Prostate gland (tissue), 2 donors: ENCODE measurements around the gene ENPP5. TPM values are rescaled to one million over a fixed set of nuclear protein-coding genes. Genes with fewer than 3 reads are reported as not detected.

Experiments
- DNase-seq: peaks from one replicate; pipeline ENCODE4 v3.0.0-alpha.2; 2019; ENCODE audit warnings: low spot score
- H3K27ac ChIP-seq, 2 donors: fragments of 200-600 bp; sonication (generic); 2 replicates each; pipeline ENCODE4 v1.5.1; 2017 to 2019
- H3K27me3 ChIP-seq: fragments of 200-600 bp; sonication (generic); replicated peaks from 2 replicates; pipeline ENCODE4 v1.5.1; 2019; ENCODE audit not compliant: insufficient read depth
- H3K36me3 ChIP-seq, 2 donors: fragments of 200-600 bp; sonication (generic); 1 replicate in 1 of 2; 2 replicates in 1 of 2; pipeline versions ENCODE4 v1.5.1 to v1.8.1; 2017 to 2019
- H3K4me1 ChIP-seq: fragments of 200-600 bp; sonication (generic); replicated peaks from 2 replicates; pipeline ENCODE4 v1.5.1; 2019
- H3K4me3 ChIP-seq, 2 donors: fragments of 200-600 bp; sonication (generic); 2 replicates each; pipeline ENCODE4 v1.5.1; 2017 to 2019
- H3K9me3 ChIP-seq: fragments of 200-600 bp; sonication (generic); 2 replicates; pipeline ENCODE4 v1.5.1; 2017
- POLR2A ChIP-seq: fragments of 450-650 bp; IDR thresholded peaks from one replicate; pipeline ENCODE4 v1.6.1; 2016; ENCODE audit warnings: antibody characterized with exemption, mild to moderate bottlenecking
- POLR2AphosphoS5 ChIP-seq: sonication (generic); formaldehyde crosslinking; IDR thresholded peaks from one replicate; pipeline ENCODE4 v1.6.1; 2017; ENCODE audit warnings: antibody characterized with exemption
- WGBS: methylation state at CpG from one replicate; pipeline ENCODE4 v1.1.5; 2018; 5-methylcytosine and 5-hydroxymethylcytosine counted together
- intact Hi-C: fragments of 100-400 bp; cut with DNase I; formaldehyde crosslinking; loops from one replicate; pipeline ENCODE4 v1.14.2; 2022
- total RNA-seq, 2 donors: library from RNA; depleted of rRNA; stranded (reverse); fragments of >200 nt; gene quantifications; one replicate each; pipeline ENCODE4 v1.1.0, GENCODE V29; 2016
- TF ChIP-seq, protein P1 (sequence below), 4 experiments: fragments of 200-600 bp in 2 of 4; fragments of 450-650 bp in 2 of 4; sonication (generic) in 2 of 4; IDR thresholded peaks; 1 replicate in 3 of 4; 2 replicates in 1 of 4; pipeline ENCODE4 v1.5.1; 2016 to 2019; ENCODE audit warnings: antibody characterized with exemption in 4 of 4, mild to moderate bottlenecking in 2 of 4, moderate library complexity in 2 of 4

Gene ENPP5, protein sequence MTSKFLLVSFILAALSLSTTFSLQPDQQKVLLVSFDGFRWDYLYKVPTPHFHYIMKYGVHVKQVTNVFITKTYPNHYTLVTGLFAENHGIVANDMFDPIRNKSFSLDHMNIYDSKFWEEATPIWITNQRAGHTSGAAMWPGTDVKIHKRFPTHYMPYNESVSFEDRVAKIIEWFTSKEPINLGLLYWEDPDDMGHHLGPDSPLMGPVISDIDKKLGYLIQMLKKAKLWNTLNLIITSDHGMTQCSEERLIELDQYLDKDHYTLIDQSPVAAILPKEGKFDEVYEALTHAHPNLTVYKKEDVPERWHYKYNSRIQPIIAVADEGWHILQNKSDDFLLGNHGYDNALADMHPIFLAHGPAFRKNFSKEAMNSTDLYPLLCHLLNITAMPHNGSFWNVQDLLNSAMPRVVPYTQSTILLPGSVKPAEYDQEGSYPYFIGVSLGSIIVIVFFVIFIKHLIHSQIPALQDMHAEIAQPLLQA
- 10 to 100 TPM; 45.7 to 90.1 TPM for total RNA-seq

DNA sequence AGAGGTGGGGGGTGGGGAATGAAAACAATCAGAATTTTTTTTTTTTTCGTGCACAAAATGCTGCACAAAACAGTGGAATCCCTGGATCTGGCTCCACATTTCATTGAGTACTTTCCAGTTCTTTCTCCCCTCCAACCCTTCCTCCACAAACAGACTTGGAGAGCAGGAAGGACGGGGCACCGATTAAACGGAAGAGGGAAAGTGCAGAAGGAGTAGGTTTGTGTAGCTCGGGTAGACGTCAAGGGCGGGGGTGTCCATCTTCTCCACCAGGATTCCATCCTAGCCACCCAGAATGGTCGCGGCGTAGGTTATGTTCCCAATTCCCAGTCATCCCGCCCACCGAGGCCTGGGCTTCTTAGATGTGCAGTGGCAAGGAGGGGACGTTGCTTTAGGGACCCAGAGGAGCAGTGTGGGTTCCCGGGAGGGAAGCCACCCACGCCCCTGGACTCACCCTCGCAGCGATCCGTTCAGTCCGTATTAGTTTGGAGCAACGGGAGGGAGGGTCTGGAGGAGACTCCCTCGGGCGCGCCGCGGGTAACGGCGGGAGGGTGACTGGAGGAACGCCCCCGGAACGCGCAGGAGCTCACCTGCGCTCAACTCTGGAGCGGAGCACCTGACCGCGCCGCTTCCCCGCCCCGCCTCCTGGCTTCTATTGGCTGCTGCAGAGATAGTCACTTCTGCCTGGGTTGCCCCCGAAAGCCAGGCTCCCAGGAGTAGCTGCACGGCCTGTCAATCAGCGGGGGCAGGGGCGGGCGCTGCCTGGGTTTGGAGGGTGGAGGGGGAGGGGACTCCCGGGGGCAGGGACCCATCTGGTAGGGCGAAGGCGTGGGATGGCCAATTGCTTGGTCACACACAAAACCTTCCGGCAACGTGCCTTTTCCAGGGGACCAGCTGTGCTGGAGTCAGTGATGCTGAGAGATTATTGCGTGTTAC is at the start of gene ENPP5:
Gene ENPP5, minus strand, starts transcription at position 624 of the 933 bp plus-strand sequence. CDS start 2,718 bp downstream, outside the sequence.
- peak; percentile 96 for DNase-seq
- Histone ChIP-seq H3K27me3 (no peaks in the 10 kb centered on the region), H3K36me3 (no peaks in the 10 kb centered on the region), H3K9me3 (no peaks in the 10 kb centered on the region), H3K4me1 (no peaks in the 10 kb centered on the region), H3K4me3 (peak within 1 kb of the TSS; percentile 75 to 76), H3K27ac (peak within 1 kb of the TSS; percentile 86 to 87)
- TF ChIP-seq, protein P1, sequence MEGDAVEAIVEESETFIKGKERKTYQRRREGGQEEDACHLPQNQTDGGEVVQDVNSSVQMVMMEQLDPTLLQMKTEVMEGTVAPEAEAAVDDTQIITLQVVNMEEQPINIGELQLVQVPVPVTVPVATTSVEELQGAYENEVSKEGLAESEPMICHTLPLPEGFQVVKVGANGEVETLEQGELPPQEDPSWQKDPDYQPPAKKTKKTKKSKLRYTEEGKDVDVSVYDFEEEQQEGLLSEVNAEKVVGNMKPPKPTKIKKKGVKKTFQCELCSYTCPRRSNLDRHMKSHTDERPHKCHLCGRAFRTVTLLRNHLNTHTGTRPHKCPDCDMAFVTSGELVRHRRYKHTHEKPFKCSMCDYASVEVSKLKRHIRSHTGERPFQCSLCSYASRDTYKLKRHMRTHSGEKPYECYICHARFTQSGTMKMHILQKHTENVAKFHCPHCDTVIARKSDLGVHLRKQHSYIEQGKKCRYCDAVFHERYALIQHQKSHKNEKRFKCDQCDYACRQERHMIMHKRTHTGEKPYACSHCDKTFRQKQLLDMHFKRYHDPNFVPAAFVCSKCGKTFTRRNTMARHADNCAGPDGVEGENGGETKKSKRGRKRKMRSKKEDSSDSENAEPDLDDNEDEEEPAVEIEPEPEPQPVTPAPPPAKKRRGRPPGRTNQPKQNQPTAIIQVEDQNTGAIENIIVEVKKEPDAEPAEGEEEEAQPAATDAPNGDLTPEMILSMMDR (IDR thresholded peaks at IDR 0.05) = peak in 1 of 4 experiments; percentile 17
- TF ChIP-seq POLR2A = peak; percentile 89
- peak; percentile 85 for TF ChIP-seq POLR2AphosphoS5
- WGBS = 2% methylated on average over 49 of the region's 49 CpGs
- intact Hi-C loops = no loop called here

DNA sequence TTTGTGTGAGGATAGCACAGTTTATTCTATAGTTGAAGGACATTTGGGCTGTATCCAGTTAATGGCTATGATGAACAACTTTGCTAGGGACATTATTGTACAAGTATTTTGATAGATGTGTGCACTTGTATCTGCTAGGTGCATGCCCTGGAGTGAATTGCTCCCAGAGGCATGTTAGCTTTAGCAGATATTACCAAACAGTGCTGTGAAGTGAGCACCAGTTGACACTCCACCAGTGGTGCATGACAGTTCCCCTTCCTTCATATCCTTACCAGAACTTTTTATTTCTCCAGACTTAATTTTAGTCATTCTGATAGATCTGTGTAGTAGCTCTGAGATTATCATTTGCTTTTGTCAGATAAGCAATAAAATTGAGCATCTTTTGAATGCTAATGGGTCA is 48.9 kb upstream of the ENPP5 start:
- Histone ChIP-seq H3K27ac (no peak overlapping the region), H3K4me3 (no peak overlapping the region), H3K36me3 (no peaks in the 10 kb centered on the region), H3K4me1 (no peaks in the 10 kb centered on the region), H3K9me3 (no peaks in the 10 kb centered on the region), H3K27me3 (no peaks in the 10 kb centered on the region)
- TF ChIP-seq POLR2A = no peak
- no peak for DNase-seq
- intact Hi-C loops = loop anchor here (2.0 to 5.0 kb wide), 3 partner anchors 127 to 288 kb away; no protein-coding TSS in a partner anchor

DNA sequence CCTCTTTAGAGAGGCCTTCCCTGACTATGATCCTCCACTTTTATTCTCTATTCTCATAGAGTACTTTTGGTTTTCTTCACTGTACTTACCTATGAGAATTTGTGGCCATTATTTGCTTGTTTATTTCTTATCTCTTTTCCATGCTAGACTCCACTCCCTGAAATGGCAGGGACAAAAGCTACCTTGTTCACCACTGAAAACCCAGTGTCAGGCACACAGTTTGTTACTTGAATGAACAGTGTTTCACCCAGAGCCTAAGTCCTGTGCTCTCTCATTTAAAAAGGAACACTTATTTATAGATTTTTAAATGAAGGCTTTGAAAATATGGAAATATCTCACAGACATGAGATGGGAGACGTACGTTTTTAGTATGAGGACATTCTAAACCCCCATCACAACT is 47.7 kb upstream of the ENPP5 start:
- no peak for DNase-seq
- Histone ChIP-seq H3K4me1 (no peaks in the 10 kb centered on the region), H3K4me3 (no peak overlapping the region), H3K9me3 (no peaks in the 10 kb centered on the region), H3K27me3 (no peaks in the 10 kb centered on the region), H3K27ac (peak overlapping the region; percentile 25 to 64), H3K36me3 (no peaks in the 10 kb centered on the region)
- intact Hi-C loops = loop anchor here (5.0 kb wide), 1 partner anchor 289 kb away; no protein-coding TSS in a partner anchor
- TF ChIP-seq, protein P1 (IDR thresholded peaks at IDR 0.05) = no peak
- no peak for TF ChIP-seq POLR2A
- 98% methylated on average over 2 of the region's 2 CpGs for WGBS

DNA sequence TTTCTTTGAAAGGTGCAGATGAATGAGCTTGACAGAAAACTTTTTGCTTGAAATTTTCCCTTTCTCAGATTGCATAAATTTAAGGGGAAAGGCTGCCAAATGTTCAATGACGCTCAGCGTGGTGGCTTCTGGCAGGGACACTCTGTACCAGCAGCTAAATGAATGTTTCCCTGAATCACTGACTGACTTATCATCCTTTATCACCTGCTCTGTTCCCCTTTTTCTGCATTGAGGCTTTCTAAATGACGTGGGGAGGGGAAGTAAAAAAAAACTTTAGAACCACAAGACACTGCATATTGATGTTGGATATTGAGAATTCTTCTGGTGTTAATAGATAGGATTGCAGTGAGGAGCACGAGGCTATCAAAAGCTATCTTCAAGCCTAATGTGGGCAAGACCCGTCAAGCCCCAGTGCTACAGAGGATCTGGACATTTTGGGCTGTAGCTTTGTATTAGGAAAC is 46.9 kb upstream of the ENPP5 start:
- no peak overlapping the region for H3K4me3 ChIP-seq
- no peaks in the 10 kb centered on the region for H3K36me3 ChIP-seq
- H3K9me3 ChIP-seq = no peaks in the 10 kb centered on the region
- H3K27me3 ChIP-seq = no peaks in the 10 kb centered on the region
- no peak for DNase-seq
- intact Hi-C loops = loop anchor here (5.0 kb wide), 1 partner anchor 290 kb away; no protein-coding TSS in a partner anchor
- H3K27ac ChIP-seq = peak overlapping the region; percentile 25 to 64
- 42% methylated on average over 5 of the region's 5 CpGs for WGBS
- no peaks in the 10 kb centered on the region for H3K4me1 ChIP-seq
- TF ChIP-seq, protein P1 (IDR thresholded peaks at IDR 0.05) = no peak
- TF ChIP-seq POLR2A = no peak
- TF ChIP-seq POLR2AphosphoS5 = peak; percentile 59

DNA sequence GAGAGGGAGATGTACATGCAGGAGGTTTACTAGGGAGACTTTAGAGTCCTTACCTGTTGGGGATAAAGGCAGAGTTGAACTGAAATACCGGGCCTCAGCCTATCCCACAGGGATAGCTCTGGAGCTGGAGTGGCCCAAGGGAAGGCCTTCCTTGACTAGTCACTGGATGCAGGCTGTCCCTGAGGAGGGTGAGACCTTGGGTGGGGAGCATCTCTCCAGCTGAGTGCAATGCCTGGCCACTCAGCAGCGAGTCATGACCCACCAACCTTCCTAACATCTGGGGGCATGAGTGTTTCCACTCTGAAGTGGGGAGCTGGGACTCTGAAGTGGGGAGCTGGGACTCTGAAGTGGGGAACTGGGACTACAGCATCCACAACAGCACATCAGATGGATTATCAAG is 46.1 kb upstream of the ENPP5 start:
- no peak for DNase-seq
- no peak for TF ChIP-seq POLR2A
- TF ChIP-seq POLR2AphosphoS5 = no peak
- TF ChIP-seq, protein P1 (IDR thresholded peaks at IDR 0.05) = no peak
- no peak overlapping the region for H3K4me3 ChIP-seq
- H3K9me3 ChIP-seq = no peaks in the 10 kb centered on the region
- H3K4me1 ChIP-seq = no peaks in the 10 kb centered on the region
- no peaks in the 10 kb centered on the region for H3K36me3 ChIP-seq
- H3K27ac ChIP-seq = peak overlapping the region; percentile 23 to 38
- intact Hi-C loops = loop anchor here (5.0 kb wide), 1 partner anchor 290 kb away; no protein-coding TSS in a partner anchor
- WGBS = 89% methylated on average over 2 of the region's 2 CpGs
- H3K27me3 ChIP-seq = no peaks in the 10 kb centered on the region
